ENCODE data around the gene DSTN.
A peak's percentile ranks its signal among the peaks of the same experiment; 100 is the strongest.

Gene DSTN

DNA sequence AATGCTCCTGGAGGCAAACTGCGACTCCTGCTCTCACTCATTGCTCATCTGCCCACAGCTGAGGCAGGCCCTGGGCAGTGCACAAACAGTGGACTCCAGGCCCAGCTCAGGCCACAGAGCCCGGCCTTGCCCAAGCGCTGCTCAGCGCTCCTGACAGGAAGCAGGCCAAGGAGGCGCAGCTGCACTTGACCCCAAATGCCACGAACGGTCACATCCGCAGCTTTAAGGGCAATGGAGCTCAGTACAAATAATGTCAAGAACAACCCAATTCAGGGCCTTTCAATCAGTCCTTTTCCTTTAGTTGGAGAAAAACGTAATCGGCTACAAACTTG is 78.4 kb downstream of the DSTN start:
- TF ChIP-seq POLR2AphosphoS5 (IDR thresholded peaks at IDR 0.05; ENCODE audit: low read depth) = peak; percentile 63
- TF ChIP-seq, protein P1, sequence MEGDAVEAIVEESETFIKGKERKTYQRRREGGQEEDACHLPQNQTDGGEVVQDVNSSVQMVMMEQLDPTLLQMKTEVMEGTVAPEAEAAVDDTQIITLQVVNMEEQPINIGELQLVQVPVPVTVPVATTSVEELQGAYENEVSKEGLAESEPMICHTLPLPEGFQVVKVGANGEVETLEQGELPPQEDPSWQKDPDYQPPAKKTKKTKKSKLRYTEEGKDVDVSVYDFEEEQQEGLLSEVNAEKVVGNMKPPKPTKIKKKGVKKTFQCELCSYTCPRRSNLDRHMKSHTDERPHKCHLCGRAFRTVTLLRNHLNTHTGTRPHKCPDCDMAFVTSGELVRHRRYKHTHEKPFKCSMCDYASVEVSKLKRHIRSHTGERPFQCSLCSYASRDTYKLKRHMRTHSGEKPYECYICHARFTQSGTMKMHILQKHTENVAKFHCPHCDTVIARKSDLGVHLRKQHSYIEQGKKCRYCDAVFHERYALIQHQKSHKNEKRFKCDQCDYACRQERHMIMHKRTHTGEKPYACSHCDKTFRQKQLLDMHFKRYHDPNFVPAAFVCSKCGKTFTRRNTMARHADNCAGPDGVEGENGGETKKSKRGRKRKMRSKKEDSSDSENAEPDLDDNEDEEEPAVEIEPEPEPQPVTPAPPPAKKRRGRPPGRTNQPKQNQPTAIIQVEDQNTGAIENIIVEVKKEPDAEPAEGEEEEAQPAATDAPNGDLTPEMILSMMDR (IDR thresholded peaks at IDR 0.05; ENCODE audit: insufficient read depth, low read length) = no peak
- H3K27ac ChIP-seq (replicated peaks) = peak overlapping the region; percentile 90
- no peak overlapping the region for H3K4me3 ChIP-seq (replicated peaks; ENCODE audit: insufficient read depth, low read length)
- H3K27me3 ChIP-seq (ENCODE audit: insufficient read depth, poor library complexity, severe bottlenecking) = no peaks in the 10 kb centered on the region
- DNase-seq (ENCODE audit: low read depth in 1 of 2, low spot score in 1 of 2) = peak in 1 of 2 experiments; percentile 77

DNA sequence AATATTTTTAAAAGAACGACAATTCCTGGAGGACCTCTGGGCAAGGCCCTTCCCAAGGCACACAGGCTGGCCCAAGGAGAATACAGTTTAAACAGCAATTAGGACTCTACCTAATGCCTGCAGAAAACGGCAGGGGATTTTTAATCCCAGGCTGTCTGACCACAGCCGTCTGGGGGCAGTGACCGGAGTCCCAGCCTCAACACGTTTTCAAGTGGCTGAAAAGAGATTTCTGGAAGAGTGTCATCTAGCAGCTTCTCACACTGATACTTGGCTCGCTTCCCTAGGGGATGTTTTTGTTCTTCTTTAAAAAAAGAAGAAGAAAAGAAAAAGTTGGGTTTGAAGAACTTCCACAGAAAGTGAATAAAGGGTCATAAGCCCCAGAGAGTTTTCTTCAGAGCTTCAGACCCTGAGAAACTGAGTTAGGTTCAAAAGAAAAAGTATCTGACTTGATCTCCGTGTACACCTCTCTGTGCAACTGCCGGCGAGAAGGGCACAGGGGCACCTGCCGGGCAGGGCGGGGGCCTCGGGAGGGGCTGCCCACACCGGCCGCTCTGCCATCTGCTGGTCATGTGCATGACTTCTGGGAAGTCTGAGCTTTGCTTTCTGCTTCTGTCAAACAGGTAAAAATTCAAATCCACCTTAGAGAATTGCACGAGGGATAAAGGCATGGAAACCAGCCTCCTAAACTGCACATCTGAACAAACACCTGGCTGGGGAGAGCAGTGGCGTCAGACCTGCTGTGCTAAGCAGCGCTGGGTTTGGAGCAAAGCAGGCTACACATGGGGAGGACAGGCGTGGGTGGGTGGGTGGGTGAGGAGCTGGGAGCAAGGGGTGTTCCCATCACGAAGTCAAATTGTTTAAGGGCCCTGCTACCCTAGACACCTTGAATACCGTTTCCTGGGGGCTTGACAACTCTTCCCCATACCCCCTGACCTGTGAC is 79.2 kb downstream of the DSTN start:
- no peaks in the 10 kb centered on the region for H3K27me3 ChIP-seq (ENCODE audit: insufficient read depth, poor library complexity, severe bottlenecking)
- TF ChIP-seq, protein P2, sequence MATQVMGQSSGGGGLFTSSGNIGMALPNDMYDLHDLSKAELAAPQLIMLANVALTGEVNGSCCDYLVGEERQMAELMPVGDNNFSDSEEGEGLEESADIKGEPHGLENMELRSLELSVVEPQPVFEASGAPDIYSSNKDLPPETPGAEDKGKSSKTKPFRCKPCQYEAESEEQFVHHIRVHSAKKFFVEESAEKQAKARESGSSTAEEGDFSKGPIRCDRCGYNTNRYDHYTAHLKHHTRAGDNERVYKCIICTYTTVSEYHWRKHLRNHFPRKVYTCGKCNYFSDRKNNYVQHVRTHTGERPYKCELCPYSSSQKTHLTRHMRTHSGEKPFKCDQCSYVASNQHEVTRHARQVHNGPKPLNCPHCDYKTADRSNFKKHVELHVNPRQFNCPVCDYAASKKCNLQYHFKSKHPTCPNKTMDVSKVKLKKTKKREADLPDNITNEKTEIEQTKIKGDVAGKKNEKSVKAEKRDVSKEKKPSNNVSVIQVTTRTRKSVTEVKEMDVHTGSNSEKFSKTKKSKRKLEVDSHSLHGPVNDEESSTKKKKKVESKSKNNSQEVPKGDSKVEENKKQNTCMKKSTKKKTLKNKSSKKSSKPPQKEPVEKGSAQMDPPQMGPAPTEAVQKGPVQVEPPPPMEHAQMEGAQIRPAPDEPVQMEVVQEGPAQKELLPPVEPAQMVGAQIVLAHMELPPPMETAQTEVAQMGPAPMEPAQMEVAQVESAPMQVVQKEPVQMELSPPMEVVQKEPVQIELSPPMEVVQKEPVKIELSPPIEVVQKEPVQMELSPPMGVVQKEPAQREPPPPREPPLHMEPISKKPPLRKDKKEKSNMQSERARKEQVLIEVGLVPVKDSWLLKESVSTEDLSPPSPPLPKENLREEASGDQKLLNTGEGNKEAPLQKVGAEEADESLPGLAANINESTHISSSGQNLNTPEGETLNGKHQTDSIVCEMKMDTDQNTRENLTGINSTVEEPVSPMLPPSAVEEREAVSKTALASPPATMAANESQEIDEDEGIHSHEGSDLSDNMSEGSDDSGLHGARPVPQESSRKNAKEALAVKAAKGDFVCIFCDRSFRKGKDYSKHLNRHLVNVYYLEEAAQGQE (IDR thresholded peaks at IDR 0.05; ENCODE audit: insufficient replicate concordance, low read depth) = no peak
- TF ChIP-seq GABPA (IDR thresholded peaks at IDR 0.05; ENCODE audit: low read depth) (no peak), SPI1 (IDR thresholded peaks at IDR 0.05; ENCODE audit: borderline replicate concordance, low read depth) (no peak), POLR2AphosphoS5 (IDR thresholded peaks at IDR 0.05; ENCODE audit: low read depth) (no peak)
- TF ChIP-seq, protein P1 (IDR thresholded peaks at IDR 0.05; ENCODE audit: insufficient read depth, low read length) = peak; percentile 38
- DNase-seq (ENCODE audit: low read depth in 1 of 2, low spot score in 1 of 2) = peak in 1 of 2 experiments; percentile 59
- no peak overlapping the region for H3K4me3 ChIP-seq (replicated peaks; ENCODE audit: insufficient read depth, low read length)
- H3K27ac ChIP-seq (replicated peaks) = peak overlapping the region; percentile 90

DNA sequence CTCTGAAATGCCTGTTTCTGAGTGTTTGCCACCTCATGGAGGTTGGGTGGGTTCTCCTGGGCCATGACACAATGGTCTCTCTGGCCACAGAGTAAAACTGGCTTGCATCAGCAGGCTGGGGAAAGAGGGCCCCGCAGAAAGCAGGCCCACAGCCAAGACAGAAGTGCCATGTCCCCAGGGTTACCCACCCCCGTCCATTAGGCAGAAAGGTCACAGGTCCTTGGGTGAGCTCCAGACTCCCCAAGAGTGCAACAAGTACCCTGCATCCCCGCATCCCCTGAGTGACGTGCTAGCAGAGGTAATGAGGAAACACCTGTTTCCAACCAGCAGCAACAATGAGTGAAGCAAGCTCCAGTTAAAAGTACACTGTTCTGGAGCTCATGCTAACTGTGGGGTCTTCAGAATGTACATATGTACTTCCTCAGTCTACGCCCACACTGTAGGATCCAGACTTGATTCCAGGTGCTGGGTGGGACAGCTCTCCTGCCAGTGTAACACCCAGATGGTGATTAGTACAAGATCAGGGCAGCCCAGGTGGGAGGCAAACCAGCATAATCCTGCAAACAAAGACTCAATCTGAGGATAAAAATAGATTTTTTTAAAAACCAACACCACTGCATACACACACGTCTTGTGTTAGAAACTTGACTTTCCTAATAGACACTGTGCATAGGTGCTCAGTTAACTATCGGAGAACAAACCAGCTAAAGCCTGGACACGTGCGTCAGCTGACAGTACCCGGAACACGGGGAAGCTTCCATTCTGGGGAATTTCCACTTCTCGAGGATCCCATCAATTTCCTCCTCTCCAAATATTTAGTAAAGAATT is 80.6 kb downstream of the DSTN start:
- H3K27ac ChIP-seq (replicated peaks) = peak overlapping the region; percentile 90
- peak; percentile 35 to 58 for DNase-seq (ENCODE audit: low read depth in 1 of 2, low spot score in 1 of 2)
- TF ChIP-seq SPI1 (IDR thresholded peaks at IDR 0.05; ENCODE audit: borderline replicate concordance, low read depth) = no peak
- TF ChIP-seq, protein P1 (IDR thresholded peaks at IDR 0.05; ENCODE audit: insufficient read depth, low read length) = no peak
- TF ChIP-seq, protein P2 (IDR thresholded peaks at IDR 0.05; ENCODE audit: insufficient replicate concordance, low read depth) = no peak
- no peak for TF ChIP-seq GABPA (IDR thresholded peaks at IDR 0.05; ENCODE audit: low read depth)
- TF ChIP-seq POLR2AphosphoS5 (IDR thresholded peaks at IDR 0.05; ENCODE audit: low read depth) = no peak
- H3K27me3 ChIP-seq (ENCODE audit: insufficient read depth, poor library complexity, severe bottlenecking) = no peaks in the 10 kb centered on the region
- H3K4me3 ChIP-seq (replicated peaks; ENCODE audit: insufficient read depth, low read length) = no peak overlapping the region

Measured in HL-60 (cell line).